Daoy (cell line): ENCODE measurements around the gene SARDH. TPM values are rescaled to one million over a fixed set of nuclear protein-coding genes. Genes with fewer than 3 reads are reported as not detected.

Experiments used
- DNase-seq: peaks from one replicate; pipeline ENCODE4 v3.0.0-alpha.2; 2015; ENCODE audit warnings: low read depth
- total RNA-seq: library from RNA; depleted of rRNA; stranded (reverse); fragments of >200 nt; shearing (Covaris generic); gene quantifications from 2 replicates; pipeline ENCODE4 v1.2.3, GENCODE V29; 2014

Gene SARDH
- total RNA-seq, 1 experiment from 2014 or later, result 1.2 TPM

GRCh38 chr9:133714606-133715294 is 23.4 kb downstream of the SARDH start:
- peak; percentile 97 for DNase-seq

- no peak for DNase-seq
Measured at GRCh38 chr9:133713960-133714495, 24.1 kb downstream of the SARDH start.

GRCh38 chr9:133713150-133713959 is 24.8 kb downstream of the SARDH start:
- DNase-seq, result peak; percentile 23

- peak; percentile 5 for DNase-seq
Measured at GRCh38 chr9:133712221-133713100, 25.7 kb downstream of the SARDH start.

- peak; percentile 96 for DNase-seq
Measured at GRCh38 chr9:133711428-133712220, 26.5 kb downstream of the SARDH start.

GRCh38 chr9:133710661-133711427 is 27.3 kb downstream of the SARDH start:
- DNase-seq, result peak; percentile 57

GRCh38 chr9:133709691-133710571 is 28.2 kb downstream of the SARDH start:
- DNase-seq, result no peak

- no peak for DNase-seq
Measured at GRCh38 chr9:133709015-133709611, 29.0 kb downstream of the SARDH start.

- DNase-seq, result no peak
Measured at GRCh38 chr9:133708246-133709014, 29.7 kb downstream of the SARDH start.

- no peak for DNase-seq
Measured at GRCh38 chr9:133707763-133708245, 30.3 kb downstream of the SARDH start.

GRCh38 chr9:133707065-133707762 is 30.9 kb downstream of the SARDH start:
- peak; percentile 55 for DNase-seq

- no peak for DNase-seq
Measured at GRCh38 chr9:133706307-133707050, 31.7 kb downstream of the SARDH start.

- DNase-seq, result no peak
Measured at GRCh38 chr9:133705576-133705975, 32.6 kb downstream of the SARDH start.

GRCh38 chr9:133704711-133705181 is 33.4 kb downstream of the SARDH start:
- no peak for DNase-seq

- no peak for DNase-seq
Measured at GRCh38 chr9:133703591-133704399, 34.4 kb downstream of the SARDH start.
